ENCODE results near the gene SESN1.

GRCh38 chr6:109076377-109076776 is 18.3 kb downstream of the SESN1 start:
- TF ChIP-seq CTCF (optimal IDR thresholded peaks at IDR 0.05 in 1 of 3, IDR thresholded peaks at IDR 0.05 in 1 of 3, conservative IDR thresholded peaks at IDR 0.05 in 1 of 3; ENCODE audit: extremely low read depth in 1 of 3, insufficient read depth in 2 of 3, low read length in 3 of 3) (no peak), EZH2 (IDR thresholded peaks at IDR 0.05; ENCODE audit: low read length) (no peak)

All from keratinocyte (primary cell).